ENCODE measurements around the gene KASH5.

- TF ChIP-seq CTCF (IDR thresholded peaks at IDR 0.05) (no peak), EZH2 (IDR thresholded peaks at IDR 0.05; ENCODE audit: borderline replicate concordance, insufficient read depth, low read depth, low read length, poor library complexity, severe bottlenecking) (no peak)
Observed at GRCh38 chr19:49393881-49394280, 5.8 kb downstream of the KASH5 start.

All from B cell (primary cell).